ENCODE data around the gene XAGE5.
"Not testable (repeated sequence)": the region's sequence is repeated elsewhere in the genome, so short reads cannot be mapped to it uniquely, and the experiment has no call there.

DNA sequence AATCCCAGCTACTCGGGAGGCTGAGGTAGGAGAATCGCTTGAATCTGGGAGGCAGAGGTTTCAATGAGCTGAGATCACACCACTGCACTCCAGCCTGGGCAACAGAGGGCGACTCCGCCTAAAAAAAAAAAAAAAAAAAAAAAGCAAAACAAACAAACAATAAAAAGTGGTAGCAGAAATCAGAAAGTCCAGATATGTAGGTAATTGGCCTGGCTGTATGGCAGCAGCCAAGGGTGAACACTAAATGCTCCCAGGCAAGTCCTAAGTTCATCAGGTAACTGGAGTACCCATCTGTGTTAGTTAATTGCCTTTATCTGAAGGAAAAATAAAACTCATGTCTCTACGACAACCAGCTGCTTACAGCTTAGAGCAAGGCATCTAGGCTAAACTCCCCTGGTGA, 45.1 kb upstream of the XAGE5 start:
- not testable (repeated sequence) for TF ChIP-seq SP1 (IDR thresholded peaks at IDR 0.05); ZBTB33 (IDR thresholded peaks at IDR 0.05); CTCF (IDR thresholded peaks at IDR 0.05; ENCODE audit: low read depth, low read length, missing input control); YY1 (IDR thresholded peaks at IDR 0.05)

All from liver (tissue), 3 donors.